Caco-2 (cell line): Measurements from ENCODE around the gene CAB39L. TPM values are rescaled to one million over a fixed set of nuclear protein-coding genes. Genes with fewer than 3 reads are reported as not detected.
A peak's percentile ranks its signal among the peaks of the same experiment; 100 is the strongest.

Experiments used
- BruUV-seq: library from RNA; stranded (reverse); fragments of 400-500 nt; replicated peaks from 2 replicates; lab custom pipeline; 2021; lab: Mats Ljungman, UMichigan
- CTCF ChIA-PET: fragments of 300-600 bp; sonication (Branson Sonifier 250); formaldehyde crosslinking; loops from one replicate; lab custom pipeline; 2022; ENCODE audit warnings: antibody characterized with exemption; lab: Charles Lee
- POLR2A ChIA-PET: fragments of 300-600 bp; sonication (Branson Sonifier 250); formaldehyde crosslinking; loops from one replicate; lab custom pipeline; 2022; ENCODE audit warnings: antibody characterized with exemption; lab: Charles Lee
- DNase-seq, 2 experiments: peaks; one replicate each; pipeline versions ENCODE4 v3.0.0 to v3.0.0-alpha.2; 2020 to 2022
- H3K27me3 ChIP-seq: replicated peaks from 2 replicates; pipeline ENCODE4 v1.6.0; 2011; ENCODE audit warnings: low read length; ENCODE audit not compliant: control insufficient read depth, insufficient read depth
- H3K36me3 ChIP-seq: 2 replicates; pipeline ENCODE4 v1.5.1; 2011; ENCODE audit warnings: low read length; ENCODE audit not compliant: control insufficient read depth, insufficient read depth
- H3K4me1 ChIP-seq: fragments of 250-450 bp; sonication (Bioruptor Pico); 2 replicates; pipeline ENCODE4 v1.5.1; 2020; ENCODE audit warnings: mild to moderate bottlenecking
- H3K4me3 ChIP-seq: 2 replicates; pipeline ENCODE4 v1.5.1; 2011; ENCODE audit warnings: low read depth, mild to moderate bottlenecking, control low read depth, low read length
- H3K9me3 ChIP-seq: fragments of 250-450 bp; sonication (Bioruptor Pico); 2 replicates; pipeline ENCODE4 v1.5.1; 2020; ENCODE audit warnings: mild to moderate bottlenecking, moderate library complexity
- H3K27ac Mint-ChIP-seq: one replicate; pipeline ENCODE4 v1.8.0; 2022; ENCODE audit warnings: mixed read lengths; ENCODE audit not compliant: unreplicated experiment
- H3K27me3 Mint-ChIP-seq: one replicate; pipeline ENCODE4 v1.8.0; 2022; ENCODE audit warnings: mixed read lengths; ENCODE audit not compliant: insufficient read depth, unreplicated experiment
- H3K36me3 Mint-ChIP-seq: one replicate; pipeline ENCODE4 v1.8.0; 2022; ENCODE audit warnings: mild to moderate bottlenecking, mixed read lengths; ENCODE audit not compliant: insufficient read depth, unreplicated experiment
- H3K4me1 Mint-ChIP-seq: one replicate; pipeline ENCODE4 v1.8.0; 2022; ENCODE audit warnings: low read depth, mixed read lengths; ENCODE audit not compliant: unreplicated experiment
- H3K4me3 Mint-ChIP-seq: one replicate; pipeline ENCODE4 v1.8.0; 2022; ENCODE audit warnings: mild to moderate bottlenecking, moderate library complexity, mixed read lengths; ENCODE audit not compliant: unreplicated experiment
- H3K9me3 Mint-ChIP-seq: one replicate; pipeline ENCODE4 v1.8.0; 2022; ENCODE audit warnings: mixed read lengths; ENCODE audit not compliant: unreplicated experiment
- CTCF ChIP-seq, 2 experiments: fragments of 200-600 bp in 1 of 2; IDR thresholded peaks; 1 replicate in 1 of 2; 2 replicates in 1 of 2; pipeline versions ENCODE4 v1.5.1 to v1.8.0; 2011 to 2022; ENCODE audit warnings: antibody characterized with exemption in 1 of 2, control low read depth in 1 of 2, inconsistent platforms in 1 of 2, low read depth in 1 of 2, low read length in 1 of 2, mild to moderate bottlenecking in 1 of 2, moderate library complexity in 1 of 2; ENCODE audit not compliant: insufficient read depth in 1 of 2, severe bottlenecking in 1 of 2, unreplicated experiment in 1 of 2
- intact Hi-C: fragments of 100-400 bp; cut with micrococcal nuclease; formaldehyde crosslinking; loops from one replicate; pipeline ENCODE4 v1.10.0; 2022; ENCODE audit not compliant: unreplicated experiment
- total RNA-seq: library from RNA; stranded (reverse); gene quantifications from 2 replicates; pipeline ENCODE4 v1.2.3, GENCODE V29; 2022

Gene CAB39L
- total RNA-seq, 1 experiment from 2014 or later: 40.6 TPM

- intact Hi-C loops: loop anchor here (1.0 to 2.0 kb wide), 5 partner anchors 29 to 73 kb away; partner anchors contain the start of genes CAB39L and SETDB2
- Mint-ChIP-seq H3K36me3 (peaks cover 24% of the 10 kb centered on the region), H3K4me3 (peak overlapping the region; percentile 1), H3K27ac (peak overlapping the region; percentile 71), H3K9me3 (no peaks in the 10 kb centered on the region), H3K4me1 (peaks cover 47% of the 10 kb centered on the region), H3K27me3 (no peaks in the 10 kb centered on the region)
- Histone ChIP-seq H3K4me3 (no peak overlapping the region), H3K9me3 (no peaks in the 10 kb centered on the region), H3K36me3 (no peaks in the 10 kb centered on the region), H3K27me3 (no peaks in the 10 kb centered on the region), H3K4me1 (peaks cover 83% of the 10 kb centered on the region)
- ChIA-PET CTCF (interaction anchor here (0.8 to 1.2 kb wide), 3 partner anchors 28 to 65 kb away, joined by 3 to 5 read pairs (median 3); no protein-coding TSS in a partner anchor), POLR2A (interaction anchor here (1.0 to 1.2 kb wide), 3 partner anchors 29 to 72 kb away, joined by 3 read pairs; partner anchors contain the start of genes CAB39L and SETDB2)
- DNase-seq: peak; percentile 68 to 74
- TF ChIP-seq CTCF (IDR thresholded peaks at IDR 0.05; ENCODE audit: insufficient read depth in 1 of 2, low read depth in 1 of 2, low read length in 1 of 2, severe bottlenecking in 1 of 2, unreplicated experiment in 1 of 2): no peak
- BruUV-seq: no TSS peak
These were observed 71.8 kb downstream of the CAB39L start for GRCh38 chr13:49371943-49372613.

GRCh38 chr13:49370371-49370770, 73.5 kb downstream of the CAB39L start:
- CTCF ChIA-PET: no interaction called here
- BruUV-seq: no TSS peak

GRCh38 chr13:49369866-49370265, 74.0 kb downstream of the CAB39L start:
- no peak for DNase-seq
- ChIA-PET CTCF (no interaction called here), POLR2A (interaction anchor here (1.0 kb wide), 1 partner anchor 74 kb away, joined by 3 read pairs; the partner anchor contains the start of gene CAB39L)
- H3K4me3 ChIP-seq: no peak overlapping the region
- Mint-ChIP-seq H3K27ac (peak overlapping the region; percentile 75), H3K4me1 (peaks cover 43% of the 10 kb centered on the region), H3K4me3 (no peak overlapping the region), H3K27me3 (no peaks in the 10 kb centered on the region), H3K9me3 (no peaks in the 10 kb centered on the region), H3K36me3 (peaks cover 27% of the 10 kb centered on the region)
- H3K9me3 ChIP-seq: no peaks in the 10 kb centered on the region
- H3K36me3 ChIP-seq: no peaks in the 10 kb centered on the region
- BruUV-seq: no TSS peak
- no peaks in the 10 kb centered on the region for H3K27me3 ChIP-seq
- intact Hi-C loops: no loop called here
- peaks cover 69% of the 10 kb centered on the region for H3K4me1 ChIP-seq
- no peak for TF ChIP-seq CTCF (IDR thresholded peaks at IDR 0.05; ENCODE audit: insufficient read depth in 1 of 2, low read depth in 1 of 2, low read length in 1 of 2, severe bottlenecking in 1 of 2, unreplicated experiment in 1 of 2)

More at GRCh38 chr13:49370371-49370770, 73.5 kb downstream of the CAB39L start:
- peak in 1 of 2 experiments; percentile 35 for DNase-seq
- Mint-ChIP-seq H3K27ac (peak overlapping the region; percentile 75), H3K4me1 (peaks cover 43% of the 10 kb centered on the region), H3K36me3 (peaks cover 27% of the 10 kb centered on the region), H3K9me3 (no peaks in the 10 kb centered on the region), H3K4me3 (no peak overlapping the region), H3K27me3 (no peaks in the 10 kb centered on the region)
- no peak overlapping the region for H3K4me3 ChIP-seq
- TF ChIP-seq CTCF (IDR thresholded peaks at IDR 0.05; ENCODE audit: insufficient read depth in 1 of 2, low read depth in 1 of 2, low read length in 1 of 2, severe bottlenecking in 1 of 2, unreplicated experiment in 1 of 2): no peak
- no peaks in the 10 kb centered on the region for H3K27me3 ChIP-seq
- no peaks in the 10 kb centered on the region for H3K36me3 ChIP-seq
- H3K9me3 ChIP-seq: no peaks in the 10 kb centered on the region
- H3K4me1 ChIP-seq: peaks cover 74% of the 10 kb centered on the region
- POLR2A ChIA-PET: interaction anchor here (1.0 kb wide), 1 partner anchor 73 kb away, joined by 3 read pairs; the partner anchor contains the start of gene CAB39L
- intact Hi-C loops: no loop called here
